Loucy (cell line): Measurements from ENCODE around the gene CEP128.

Experiments used
- EZH2phosphoT487 ChIP-seq: fragments of 200-600 bp; IDR thresholded peaks from 2 replicates; pipeline ENCODE4 v1.6.1; 2018; ENCODE audit warnings: antibody characterized with exemption, mild to moderate bottlenecking, moderate library complexity, borderline replicate concordance
- TF ChIP-seq, protein P1 (sequence below): fragments of 200-600 bp; sonication (generic); conservative IDR thresholded peaks from 2 replicates; pipeline ENCODE4 v1.5.1; 2014; ENCODE audit warnings: mild to moderate bottlenecking, antibody characterized with exemption, low read length

DNA sequence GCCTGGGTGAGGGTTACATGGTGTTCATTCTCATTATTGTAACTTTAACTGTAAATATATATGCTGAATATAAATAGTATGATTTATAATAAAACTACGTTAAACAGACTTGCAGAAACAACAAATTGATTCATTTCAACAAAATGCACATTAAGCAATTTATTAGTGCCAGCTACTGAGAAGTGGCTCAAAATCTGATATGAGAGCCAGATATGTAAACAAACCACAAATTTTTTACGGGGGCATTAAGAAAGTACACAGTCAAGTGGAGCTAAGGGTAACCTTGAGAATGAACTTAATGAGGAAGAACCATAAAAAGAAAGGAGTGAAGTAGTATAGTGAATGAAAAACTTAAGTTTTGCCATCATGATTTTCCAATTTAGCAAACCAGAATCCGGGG, 40.3 kb downstream of the CEP128 start:
- TF ChIP-seq, protein P1, sequence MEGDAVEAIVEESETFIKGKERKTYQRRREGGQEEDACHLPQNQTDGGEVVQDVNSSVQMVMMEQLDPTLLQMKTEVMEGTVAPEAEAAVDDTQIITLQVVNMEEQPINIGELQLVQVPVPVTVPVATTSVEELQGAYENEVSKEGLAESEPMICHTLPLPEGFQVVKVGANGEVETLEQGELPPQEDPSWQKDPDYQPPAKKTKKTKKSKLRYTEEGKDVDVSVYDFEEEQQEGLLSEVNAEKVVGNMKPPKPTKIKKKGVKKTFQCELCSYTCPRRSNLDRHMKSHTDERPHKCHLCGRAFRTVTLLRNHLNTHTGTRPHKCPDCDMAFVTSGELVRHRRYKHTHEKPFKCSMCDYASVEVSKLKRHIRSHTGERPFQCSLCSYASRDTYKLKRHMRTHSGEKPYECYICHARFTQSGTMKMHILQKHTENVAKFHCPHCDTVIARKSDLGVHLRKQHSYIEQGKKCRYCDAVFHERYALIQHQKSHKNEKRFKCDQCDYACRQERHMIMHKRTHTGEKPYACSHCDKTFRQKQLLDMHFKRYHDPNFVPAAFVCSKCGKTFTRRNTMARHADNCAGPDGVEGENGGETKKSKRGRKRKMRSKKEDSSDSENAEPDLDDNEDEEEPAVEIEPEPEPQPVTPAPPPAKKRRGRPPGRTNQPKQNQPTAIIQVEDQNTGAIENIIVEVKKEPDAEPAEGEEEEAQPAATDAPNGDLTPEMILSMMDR = no peak
- TF ChIP-seq EZH2phosphoT487 = no peak
